ENCODE data around the gene CCNE1.

Gene CCNE1

GRCh38 chr19:29807178-29807577, 4.6 kb upstream of the CCNE1 start:
- Histone ChIP-seq H4K12ac (ENCODE audit: low read depth, low read length) (no peak overlapping the region), H3K4me1 (ENCODE audit: control insufficient read depth in 1 of 2, insufficient read depth in 2 of 2, low read length in 2 of 2) (peaks cover 4 to 6% of the 10 kb centered on the region in 2 experiments), H4K8ac (ENCODE audit: low read depth, low read length) (no peak overlapping the region), H3K36me3 (ENCODE audit: control insufficient read depth in 1 of 2, insufficient read depth in 2 of 2, low read length in 2 of 2) (no peaks in the 10 kb centered on the region), H2BK5ac (ENCODE audit: low read depth, low read length, poor library complexity) (no peak overlapping the region), H3K4me3 (ENCODE audit: low read depth, low read length) (no peak overlapping the region), H3K9ac (ENCODE audit: low read length) (no peak overlapping the region), H2AFZ (ENCODE audit: insufficient read depth, low read length, poor library complexity) (no peak overlapping the region), H3K79me1 (ENCODE audit: low read length) (peaks cover 6% of the 10 kb centered on the region), H3K18ac (ENCODE audit: low read length) (no peak overlapping the region), H3K27me3 (ENCODE audit: insufficient read depth, low read length) (no peaks in the 10 kb centered on the region), H3K4ac (ENCODE audit: low read depth, low read length) (no peak overlapping the region), H3K4me2 (ENCODE audit: low read length) (no peak overlapping the region), H2AK5ac (ENCODE audit: low read length) (no peak overlapping the region), H3K14ac (ENCODE audit: low read length) (no peak overlapping the region), H3K9me3 (ENCODE audit: insufficient read depth, low read depth, low read length) (no peaks in the 10 kb centered on the region), H4K91ac (ENCODE audit: low read depth, low read length) (no peak overlapping the region), H2BK12ac (ENCODE audit: low read length) (no peak overlapping the region), H2BK120ac (ENCODE audit: insufficient read depth, low read length, poor library complexity) (no peak overlapping the region), H3K27ac (ENCODE audit: low read depth, low read length) (no peak overlapping the region), H3K79me2 (ENCODE audit: control insufficient read depth, insufficient read depth, low read length, poor library complexity) (peaks cover 5% of the 10 kb centered on the region), H3K23ac (ENCODE audit: low read length) (no peak overlapping the region)
- WGBS (ENCODE audit: extremely low coverage, insufficient coverage, insufficient read length), result no CpG with 5 or more reads among the region's 6 CpGs
- no peak for DNase-seq

- no peak overlapping the region for H2BK12ac ChIP-seq (ENCODE audit: low read length)
- H3K27ac ChIP-seq (ENCODE audit: low read depth, low read length), result no peak overlapping the region
- no peak overlapping the region for H2BK5ac ChIP-seq (ENCODE audit: low read depth, low read length, poor library complexity)
- no peak overlapping the region for H3K23ac ChIP-seq (ENCODE audit: low read length)
- peaks cover 4 to 9% of the 10 kb centered on the region in 2 experiments for H3K4me1 ChIP-seq (ENCODE audit: control insufficient read depth in 1 of 2, insufficient read depth in 2 of 2, low read length in 2 of 2)
- H3K4me3 ChIP-seq (ENCODE audit: low read depth, low read length), result no peak overlapping the region
- H4K8ac ChIP-seq (ENCODE audit: low read depth, low read length), result no peak overlapping the region
- DNase-seq, result no peak
- H2AFZ ChIP-seq (ENCODE audit: insufficient read depth, low read length, poor library complexity), result no peak overlapping the region
- WGBS (ENCODE audit: extremely low coverage, insufficient coverage, insufficient read length), result no CpG with 5 or more reads among the region's 8 CpGs
- no peak overlapping the region for H3K4ac ChIP-seq (ENCODE audit: low read depth, low read length)
- no peaks in the 10 kb centered on the region for H3K27me3 ChIP-seq (ENCODE audit: insufficient read depth, low read length)
- H4K91ac ChIP-seq (ENCODE audit: low read depth, low read length), result no peak overlapping the region
- no peak overlapping the region for H4K12ac ChIP-seq (ENCODE audit: low read depth, low read length)
- H2AK5ac ChIP-seq (ENCODE audit: low read length), result no peak overlapping the region
- no peak overlapping the region for H3K4me2 ChIP-seq (ENCODE audit: low read length)
- peaks cover 8% of the 10 kb centered on the region for H3K79me2 ChIP-seq (ENCODE audit: control insufficient read depth, insufficient read depth, low read length, poor library complexity)
- H3K36me3 ChIP-seq (ENCODE audit: control insufficient read depth in 1 of 2, insufficient read depth in 2 of 2, low read length in 2 of 2), result peaks cover 0 to 1% of the 10 kb centered on the region in 2 experiments
- H3K79me1 ChIP-seq (ENCODE audit: low read length), result peaks cover 8% of the 10 kb centered on the region
- no peak overlapping the region for H3K14ac ChIP-seq (ENCODE audit: low read length)
- no peak overlapping the region for H2BK120ac ChIP-seq (ENCODE audit: insufficient read depth, low read length, poor library complexity)
- no peak overlapping the region for H3K9ac ChIP-seq (ENCODE audit: low read length)
- H3K9me3 ChIP-seq (ENCODE audit: insufficient read depth, low read depth, low read length), result no peaks in the 10 kb centered on the region
- H3K18ac ChIP-seq (ENCODE audit: low read length), result no peak overlapping the region
Measured at GRCh38 chr19:29807870-29808405, 3.9 kb upstream of the CCNE1 start.

GRCh38 chr19:29809795-29810503, 1.8 kb upstream of the CCNE1 start:
- Histone ChIP-seq H3K9ac (ENCODE audit: low read length) (no peak overlapping the region), H3K18ac (ENCODE audit: low read length) (no peak overlapping the region), H4K12ac (ENCODE audit: low read depth, low read length) (no peak overlapping the region), H2BK12ac (ENCODE audit: low read length) (no peak overlapping the region), H2AFZ (ENCODE audit: insufficient read depth, low read length, poor library complexity) (no peak overlapping the region), H3K27ac (ENCODE audit: low read depth, low read length) (no peak overlapping the region), H3K4me3 (ENCODE audit: low read depth, low read length) (no peak overlapping the region), H3K4me1 (ENCODE audit: control insufficient read depth in 1 of 2, insufficient read depth in 2 of 2, low read length in 2 of 2) (peaks cover 4 to 9% of the 10 kb centered on the region in 2 experiments), H4K8ac (ENCODE audit: low read depth, low read length) (no peak overlapping the region), H3K79me2 (ENCODE audit: control insufficient read depth, insufficient read depth, low read length, poor library complexity) (peaks cover 8% of the 10 kb centered on the region), H3K4ac (ENCODE audit: low read depth, low read length) (no peak overlapping the region), H3K9me3 (ENCODE audit: insufficient read depth, low read depth, low read length) (no peaks in the 10 kb centered on the region), H4K91ac (ENCODE audit: low read depth, low read length) (no peak overlapping the region), H2BK5ac (ENCODE audit: low read depth, low read length, poor library complexity) (no peak overlapping the region), H3K79me1 (ENCODE audit: low read length) (peaks cover 8% of the 10 kb centered on the region), H3K27me3 (ENCODE audit: insufficient read depth, low read length) (no peaks in the 10 kb centered on the region), H2BK120ac (ENCODE audit: insufficient read depth, low read length, poor library complexity) (no peak overlapping the region), H3K4me2 (ENCODE audit: low read length) (no peak overlapping the region), H3K14ac (ENCODE audit: low read length) (no peak overlapping the region), H3K23ac (ENCODE audit: low read length) (no peak overlapping the region), H3K36me3 (ENCODE audit: control insufficient read depth in 1 of 2, insufficient read depth in 2 of 2, low read length in 2 of 2) (peaks cover 3 to 4% of the 10 kb centered on the region in 2 experiments), H2AK5ac (ENCODE audit: low read length) (no peak overlapping the region)
- no CpG with 5 or more reads among the region's 3 CpGs for WGBS (ENCODE audit: extremely low coverage, insufficient coverage, insufficient read length)
- no peak for DNase-seq

- no peak overlapping the region for H3K9ac ChIP-seq (ENCODE audit: low read length)
- no CpG with 5 or more reads among the region's 4 CpGs for WGBS (ENCODE audit: extremely low coverage, insufficient coverage, insufficient read length)
- H4K12ac ChIP-seq (ENCODE audit: low read depth, low read length), result no peak overlapping the region
- no peak overlapping the region for H4K91ac ChIP-seq (ENCODE audit: low read depth, low read length)
- DNase-seq, result no peak
- no peak overlapping the region for H2BK120ac ChIP-seq (ENCODE audit: insufficient read depth, low read length, poor library complexity)
- no peak overlapping the region for H2AFZ ChIP-seq (ENCODE audit: insufficient read depth, low read length, poor library complexity)
- peaks cover 4 to 9% of the 10 kb centered on the region in 2 experiments for H3K4me1 ChIP-seq (ENCODE audit: control insufficient read depth in 1 of 2, insufficient read depth in 2 of 2, low read length in 2 of 2)
- H3K79me2 ChIP-seq (ENCODE audit: control insufficient read depth, insufficient read depth, low read length, poor library complexity), result peaks cover 8% of the 10 kb centered on the region
- no peaks in the 10 kb centered on the region for H3K9me3 ChIP-seq (ENCODE audit: insufficient read depth, low read depth, low read length)
- no peak overlapping the region for H3K4me3 ChIP-seq (ENCODE audit: low read depth, low read length)
- no peak overlapping the region for H4K8ac ChIP-seq (ENCODE audit: low read depth, low read length)
- no peak overlapping the region for H3K18ac ChIP-seq (ENCODE audit: low read length)
- H3K27me3 ChIP-seq (ENCODE audit: insufficient read depth, low read length), result no peaks in the 10 kb centered on the region
- H3K36me3 ChIP-seq (ENCODE audit: control insufficient read depth in 1 of 2, insufficient read depth in 2 of 2, low read length in 2 of 2), result peaks cover 3 to 4% of the 10 kb centered on the region in 2 experiments
- H3K4me2 ChIP-seq (ENCODE audit: low read length), result no peak overlapping the region
- no peak overlapping the region for H2BK5ac ChIP-seq (ENCODE audit: low read depth, low read length, poor library complexity)
- H3K27ac ChIP-seq (ENCODE audit: low read depth, low read length), result no peak overlapping the region
- no peak overlapping the region for H2BK12ac ChIP-seq (ENCODE audit: low read length)
- peak overlapping the region; percentile 44 for H3K4ac ChIP-seq (ENCODE audit: low read depth, low read length)
- no peak overlapping the region for H3K14ac ChIP-seq (ENCODE audit: low read length)
- H3K23ac ChIP-seq (ENCODE audit: low read length), result no peak overlapping the region
- no peak overlapping the region for H2AK5ac ChIP-seq (ENCODE audit: low read length)
- H3K79me1 ChIP-seq (ENCODE audit: low read length), result peaks cover 8% of the 10 kb centered on the region
Measured at GRCh38 chr19:29810504-29810871, 1.3 kb upstream of the CCNE1 start.

All from trophoblast cell (in vitro differentiated cells and primary cell).